ENCODE results near the gene USH2A. TPM values are rescaled to one million over a fixed set of nuclear protein-coding genes. Genes with fewer than 3 reads are reported as not detected.

Gene USH2A
- total RNA-seq, 1 donor from 2014 or later, result not detected

- H3K4me1 ChIP-seq, result no peaks in the 10 kb centered on the region
- no peaks in the 10 kb centered on the region for H3K9me3 ChIP-seq
- ATAC-seq, result no peak
- TF ChIP-seq CTCF (IDR thresholded peaks at IDR 0.05), result no peak
- no peak overlapping the region for H3K27ac ChIP-seq
- peaks cover 14% of the 10 kb centered on the region for H3K36me3 ChIP-seq
- no peak for DNase-seq
- intact Hi-C loops (cut with DNase I), result no loop called here
- no peaks in the 10 kb centered on the region for H3K27me3 ChIP-seq (ENCODE audit: low read depth)
- H3K4me3 ChIP-seq, result no peak overlapping the region
Observed at GRCh38 chr1:215625949-215626348, 797.3 kb downstream of the USH2A start.

- DNase-seq, result no peak
Observed at GRCh38 chr1:215623162-215623561, 800.1 kb downstream of the USH2A start.

GRCh38 chr1:215617979-215618378 is 805.3 kb downstream of the USH2A start:
- ATAC-seq, result no peak
- Histone ChIP-seq H3K4me3 (no peak overlapping the region), H3K27me3 (ENCODE audit: low read depth) (no peaks in the 10 kb centered on the region), H3K36me3 (peaks cover 39% of the 10 kb centered on the region), H3K4me1 (no peaks in the 10 kb centered on the region), H3K27ac (no peak overlapping the region), H3K9me3 (no peaks in the 10 kb centered on the region)
- DNase-seq, result no peak
- intact Hi-C loops (cut with DNase I), result no loop called here
- TF ChIP-seq CTCF (IDR thresholded peaks at IDR 0.05), result no peak

More at GRCh38 chr1:215623162-215623561, 800.1 kb downstream of the USH2A start:
- intact Hi-C loops (cut with DNase I), result no loop called here
- Histone ChIP-seq H3K4me1 (no peaks in the 10 kb centered on the region), H3K4me3 (no peak overlapping the region), H3K27me3 (ENCODE audit: low read depth) (no peaks in the 10 kb centered on the region), H3K36me3 (peaks cover 37% of the 10 kb centered on the region), H3K9me3 (no peaks in the 10 kb centered on the region), H3K27ac (no peak overlapping the region)
- TF ChIP-seq CTCF (IDR thresholded peaks at IDR 0.05), result no peak
- ATAC-seq, result no peak

GRCh38 chr1:215612391-215612790 is 810.9 kb downstream of the USH2A start:
- ATAC-seq, result no peak
- TF ChIP-seq CTCF (IDR thresholded peaks at IDR 0.05), result no peak
- Histone ChIP-seq H3K27ac (no peak overlapping the region), H3K9me3 (no peaks in the 10 kb centered on the region), H3K4me1 (no peaks in the 10 kb centered on the region), H3K4me3 (no peak overlapping the region), H3K27me3 (ENCODE audit: low read depth) (no peaks in the 10 kb centered on the region), H3K36me3 (peaks cover 40% of the 10 kb centered on the region)
- intact Hi-C loops (cut with DNase I), result no loop called here
- DNase-seq, result no peak

GRCh38 chr1:215608646-215609045 is 814.6 kb downstream of the USH2A start:
- ATAC-seq (no peak), DNase-seq (no peak)
- Histone ChIP-seq H3K36me3 (peaks cover 44% of the 10 kb centered on the region), H3K27me3 (ENCODE audit: low read depth) (no peaks in the 10 kb centered on the region), H3K27ac (no peak overlapping the region), H3K4me3 (no peak overlapping the region), H3K4me1 (peaks cover 5% of the 10 kb centered on the region), H3K9me3 (no peaks in the 10 kb centered on the region)
- TF ChIP-seq CTCF (IDR thresholded peaks at IDR 0.05), result no peak
- intact Hi-C loops (cut with DNase I), result no loop called here

GRCh38 chr1:215607412-215607811 is 815.8 kb downstream of the USH2A start:
- DNase-seq, result no peak
- H3K27me3 ChIP-seq (ENCODE audit: low read depth), result no peaks in the 10 kb centered on the region
- no peak overlapping the region for H3K27ac ChIP-seq
- no peak overlapping the region for H3K4me3 ChIP-seq
- intact Hi-C loops (cut with DNase I), result no loop called here
- H3K9me3 ChIP-seq, result no peaks in the 10 kb centered on the region
- ATAC-seq, result no peak
- peaks cover 5% of the 10 kb centered on the region for H3K4me1 ChIP-seq
- TF ChIP-seq CTCF (IDR thresholded peaks at IDR 0.05), result no peak
- H3K36me3 ChIP-seq, result peaks cover 46% of the 10 kb centered on the region

All from lower lobe of right lung (tissue), 2 donors.